Neuronal stem cell (in vitro differentiated cells): Measurements from ENCODE around the gene CENPP. TPM values are rescaled to one million over a fixed set of nuclear protein-coding genes. Genes with fewer than 3 reads are reported as not detected.

Experiments used
- DNase-seq: peaks from one replicate; pipeline ENCODE4 v3.0.0-alpha.2; 2013; ENCODE audit warnings: low spot score
- H2AFZ ChIP-seq: one replicate; pipeline ENCODE4 v1.6.1; 2013; ENCODE audit warnings: mild to moderate bottlenecking, low read length, inconsistent platforms
- H2AK5ac ChIP-seq: 2 replicates; pipeline ENCODE4 v1.6.1; 2013; ENCODE audit warnings: low read depth, mild to moderate bottlenecking, inconsistent platforms, low read length, moderate library complexity, mixed read lengths
- H2BK120ac ChIP-seq: 2 replicates; pipeline ENCODE4 v1.6.1; 2013; ENCODE audit warnings: low read depth, mild to moderate bottlenecking, inconsistent platforms, low read length, moderate library complexity, mixed read lengths
- H2BK12ac ChIP-seq: one replicate; pipeline ENCODE4 v1.6.1; 2013; ENCODE audit warnings: low read length, inconsistent platforms
- H2BK15ac ChIP-seq: 2 replicates; pipeline ENCODE4 v1.6.1; 2013; ENCODE audit warnings: mild to moderate bottlenecking, low read length, inconsistent platforms, mixed read lengths
- H2BK5ac ChIP-seq: one replicate; pipeline ENCODE4 v1.6.1; 2013; ENCODE audit warnings: inconsistent platforms, mild to moderate bottlenecking, low read length, moderate library complexity
- H3K14ac ChIP-seq: one replicate; pipeline ENCODE4 v1.6.1; 2013; ENCODE audit warnings: low read length, inconsistent platforms
- H3K18ac ChIP-seq: 2 replicates; pipeline ENCODE4 v1.6.1; 2013; ENCODE audit warnings: low read length, inconsistent platforms
- H3K23ac ChIP-seq: 2 replicates; pipeline ENCODE4 v1.6.1; 2013; ENCODE audit warnings: low read depth, mild to moderate bottlenecking, mixed read lengths, low read length, inconsistent platforms; ENCODE audit not compliant: poor library complexity
- H3K27ac ChIP-seq: replicated peaks from 3 replicates; pipeline ENCODE4 v1.5.1; 2013; ENCODE audit warnings: low read length, inconsistent platforms
- H3K27me3 ChIP-seq, 3 experiments: 2 replicates each; pipeline ENCODE4 v1.6.1; 2013; ENCODE audit warnings: low read length in 3 of 3, mild to moderate bottlenecking in 2 of 3, inconsistent platforms in 1 of 3, low read depth in 1 of 3, mixed read lengths in 1 of 3, moderate library complexity in 1 of 3; ENCODE audit not compliant: control insufficient read depth in 3 of 3, insufficient read depth in 3 of 3
- H3K36me3 ChIP-seq, 2 donors: replicated peaks in 1 of 2; 2 replicates each; pipeline ENCODE4 v1.6.1; 2013; ENCODE audit warnings: low read length in 2 of 2; ENCODE audit not compliant: control insufficient read depth in 2 of 2, insufficient read depth in 2 of 2
- H3K4ac ChIP-seq: 2 replicates; pipeline ENCODE4 v1.6.1; 2013; ENCODE audit warnings: inconsistent platforms, mild to moderate bottlenecking, low read length, moderate library complexity
- H3K4me1 ChIP-seq, 2 donors: 1 replicate in 1 of 2; 2 replicates in 1 of 2; pipeline ENCODE4 v1.6.1; 2013; ENCODE audit warnings: low read length in 2 of 2, low read depth in 1 of 2; ENCODE audit not compliant: control insufficient read depth in 2 of 2, insufficient read depth in 1 of 2
- H3K4me2 ChIP-seq: one replicate; pipeline ENCODE4 v1.6.1; 2013; ENCODE audit warnings: mild to moderate bottlenecking, low read length, inconsistent platforms; ENCODE audit not compliant: insufficient read depth, poor library complexity, severe bottlenecking
- H3K4me3 ChIP-seq, 2 donors: 2 replicates each; pipeline ENCODE4 v1.5.1; 2013; ENCODE audit warnings: low read length in 2 of 2, mild to moderate bottlenecking in 2 of 2, inconsistent platforms in 1 of 2, moderate library complexity in 1 of 2
- H3K79me1 ChIP-seq: one replicate; pipeline ENCODE4 v1.6.1; 2013; ENCODE audit warnings: low read depth, mild to moderate bottlenecking, inconsistent platforms, low read length, moderate library complexity
- H3K9ac ChIP-seq: one replicate; pipeline ENCODE4 v1.6.1; 2013; ENCODE audit warnings: mild to moderate bottlenecking, low read depth, low read length, inconsistent platforms; ENCODE audit not compliant: poor library complexity
- H3K9me3 ChIP-seq, 2 donors: replicated peaks in 1 of 2; 2 replicates each; pipeline versions ENCODE3 to v1.6.1; 2013; ENCODE audit warnings: low read length in 2 of 2, mild to moderate bottlenecking in 2 of 2, inconsistent platforms in 1 of 2, low read depth in 1 of 2, mixed read lengths in 1 of 2, moderate library complexity in 1 of 2; ENCODE audit not compliant: control insufficient read depth in 2 of 2, insufficient read depth in 1 of 2
- H4K8ac ChIP-seq: one replicate; pipeline ENCODE4 v1.6.1; 2013; ENCODE audit warnings: low read depth, mild to moderate bottlenecking, inconsistent platforms, low read length, moderate library complexity
- H4K91ac ChIP-seq: one replicate; pipeline ENCODE4 v1.6.1; 2013; ENCODE audit warnings: low read length, low read depth, mild to moderate bottlenecking, inconsistent platforms; ENCODE audit not compliant: poor library complexity
- WGBS, 2 donors: extraction: QIAGEN DNeasy Blood & Tissue Kit; methylation state at CpG; one replicate each; pipeline ENCODE4 v1.1.7; 2013; ENCODE audit warnings: missing lambda C conversion rate in 2 of 2, mixed read lengths in 1 of 2; ENCODE audit not compliant: insufficient read length in 2 of 2, insufficient replicate concordance in 1 of 2; ENCODE audit errors: extremely low coverage in 2 of 2; 5-methylcytosine and 5-hydroxymethylcytosine counted together
- polyA plus RNA-seq, 2 experiments: library from polyadenylated mRNA; stranded (reverse); fragments of 200-250 nt; gene quantifications; one replicate each; pipeline ENCODE4 v1.2.3, GENCODE V29; 2013

CENPP gene
- polyA plus RNA-seq (2013, experiment 1 of 2): 12.4 TPM
- polyA plus RNA-seq (2013, experiment 2 of 2): 12.7 TPM

DNA sequence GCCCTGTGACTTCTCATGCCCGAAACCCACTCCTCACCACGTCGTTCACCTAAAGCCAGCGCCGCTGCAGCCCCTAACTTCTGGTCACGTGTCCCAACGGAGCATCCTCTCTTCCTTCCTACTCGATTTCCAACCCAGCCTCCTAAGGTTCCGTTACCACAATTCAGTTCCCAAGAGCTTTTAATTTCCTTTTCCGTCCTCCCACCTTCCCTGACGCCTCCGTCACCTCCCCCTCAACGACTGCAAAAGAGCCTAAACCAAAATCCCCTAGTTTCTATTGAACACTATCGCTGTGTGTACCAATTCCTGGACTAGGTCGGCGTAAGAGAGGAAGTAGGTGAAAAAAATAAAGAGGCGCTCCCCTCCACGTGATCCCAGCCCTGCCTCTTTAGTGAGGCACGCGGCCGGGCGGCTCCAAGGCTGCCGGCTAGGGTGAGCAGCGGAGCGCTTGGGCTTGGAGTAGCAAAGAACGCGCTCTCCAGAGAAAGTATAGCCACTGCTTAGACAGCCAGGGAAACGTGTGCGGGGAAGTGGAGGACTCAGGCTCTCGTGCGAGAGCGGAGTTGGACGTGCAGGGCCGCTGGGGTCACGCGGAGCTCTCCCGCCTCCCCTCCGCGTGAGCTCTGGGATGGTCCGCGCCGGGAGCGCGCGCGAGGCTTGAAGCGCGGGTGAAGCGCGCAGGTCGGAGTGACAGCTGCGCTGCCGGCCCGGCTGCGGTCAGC is at the start of gene CENPP, which contains the start of gene NOL8:
CENPP (plus strand) TSS at position 685 of the 722 bp plus-strand sequence.
NOL8 (minus strand) TSS at position 82 of the 722 bp plus-strand sequence. CDS start 1,189 bp downstream, outside the sequence.
- peak within 1 kb of the TSS; percentile 94 for H3K9ac ChIP-seq
- H2BK5ac ChIP-seq: peak within 1 kb of the TSS; percentile 31
- H2BK12ac ChIP-seq: no peak within 1 kb of the TSS
- no peak within 1 kb of the TSS for H2BK15ac ChIP-seq
- H3K4ac ChIP-seq: no peak within 1 kb of the TSS
- no CpG with 5 or more reads among the region's 55 CpGs for WGBS, 2 donors
- peak within 1 kb of the TSS; percentile 86 for H3K4me2 ChIP-seq
- no peak within 1 kb of the TSS for H3K14ac ChIP-seq
- peak; percentile 91 for DNase-seq
- H3K9me3 ChIP-seq: no peaks in the 10 kb centered on the region
- H3K27ac ChIP-seq: peak within 1 kb of the TSS; percentile 76
- no peak within 1 kb of the TSS for H2BK120ac ChIP-seq
- H3K4me1 ChIP-seq: peaks cover 4 to 10% of the 10 kb centered on the region in 2 donors
- peak within 1 kb of the TSS; percentile 80 for H3K18ac ChIP-seq
- no peaks in the 10 kb centered on the region for H3K79me1 ChIP-seq
- H4K8ac ChIP-seq: no peak within 1 kb of the TSS
- H3K23ac ChIP-seq: peak within 1 kb of the TSS; percentile 0
- peak within 1 kb of the TSS; percentile 72 to 85 for H3K4me3 ChIP-seq
- peaks cover 0 to 31% of the 10 kb centered on the region in 2 donors for H3K36me3 ChIP-seq
- no peak within 1 kb of the TSS for H4K91ac ChIP-seq
- no peaks in the 10 kb centered on the region for H3K27me3 ChIP-seq
- peak within 1 kb of the TSS; percentile 95 for H2AFZ ChIP-seq
- H2AK5ac ChIP-seq: no peak within 1 kb of the TSS

DNA sequence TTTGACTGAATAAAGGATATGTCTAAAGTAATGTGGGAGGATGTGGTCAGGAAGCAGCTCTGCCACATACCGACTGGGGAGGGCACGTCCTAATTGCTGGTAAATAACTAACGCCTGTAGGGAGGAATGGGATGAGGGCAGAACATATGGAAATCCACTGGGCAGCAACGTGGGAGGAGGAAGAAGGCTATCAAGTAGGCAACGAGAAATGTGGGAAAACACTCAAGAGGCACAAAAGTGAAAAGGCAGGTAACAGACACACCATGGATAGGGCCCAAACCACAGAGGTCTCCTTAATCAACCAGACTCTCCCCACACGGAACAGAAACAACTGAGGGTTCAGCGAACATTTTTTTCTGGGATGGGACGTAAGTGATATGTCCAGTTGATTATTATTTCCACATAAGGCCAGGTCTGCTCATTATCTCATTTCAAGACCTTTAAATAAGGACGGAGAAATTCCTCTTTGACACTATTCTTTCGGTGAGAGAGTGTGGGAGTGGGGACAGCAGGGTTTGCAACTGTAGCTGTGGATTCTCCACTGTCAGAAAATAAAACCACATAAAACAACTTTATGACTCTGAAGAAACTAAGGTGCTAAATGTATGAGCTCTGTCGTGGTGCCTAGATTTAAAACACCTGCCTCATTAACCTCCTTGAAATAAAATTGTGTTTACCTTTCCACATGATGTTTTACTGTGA is 49.3 kb upstream of the CENPP start:
- H3K9ac ChIP-seq: no peak overlapping the region
- no peak overlapping the region for H4K91ac ChIP-seq
- H4K8ac ChIP-seq: no peak overlapping the region
- H3K4me3 ChIP-seq: no peak overlapping the region
- H3K36me3 ChIP-seq: peaks cover 43 to 99% of the 10 kb centered on the region in 2 donors
- H3K4me1 ChIP-seq: no peaks in the 10 kb centered on the region
- H3K4me2 ChIP-seq: no peak overlapping the region
- DNase-seq: no peak
- no peak overlapping the region for H2BK12ac ChIP-seq
- H2BK5ac ChIP-seq: no peak overlapping the region
- H2BK15ac ChIP-seq: no peak overlapping the region
- no peak overlapping the region for H2AK5ac ChIP-seq
- no peak overlapping the region for H3K4ac ChIP-seq
- peaks cover 2% of the 10 kb centered on the region for H3K79me1 ChIP-seq
- H3K18ac ChIP-seq: no peak overlapping the region
- WGBS, 2 donors: no CpG with 5 or more reads among the region's 11 CpGs
- H2BK120ac ChIP-seq: no peak overlapping the region
- H2AFZ ChIP-seq: no peak overlapping the region
- no peak overlapping the region for H3K14ac ChIP-seq
- no peak overlapping the region for H3K27ac ChIP-seq
- H3K23ac ChIP-seq: no peak overlapping the region
- peaks cover 0 to 2% (median 0%) of the 10 kb centered on the region in 3 experiments for H3K27me3 ChIP-seq
- no peaks in the 10 kb centered on the region for H3K9me3 ChIP-seq

DNA sequence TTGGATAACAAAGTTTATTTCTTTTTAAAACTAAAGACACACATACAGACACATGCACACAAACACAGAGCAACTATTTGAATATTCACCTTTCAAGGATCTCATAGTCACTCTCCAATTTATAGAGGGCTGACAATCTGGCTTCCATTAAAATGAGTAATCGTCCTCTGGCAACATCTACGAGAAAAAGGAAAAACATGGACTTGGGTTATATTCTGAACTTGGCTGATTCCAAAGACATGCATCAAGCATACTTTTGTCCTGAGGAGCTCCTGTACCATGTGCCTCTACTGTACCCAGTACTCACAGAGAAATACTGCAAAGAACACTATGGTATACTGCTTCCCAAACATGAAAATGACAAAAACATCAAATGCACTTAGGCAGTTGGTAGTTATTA is 47.6 kb upstream of the CENPP start:
- Histone ChIP-seq H4K8ac (no peak overlapping the region), H2BK5ac (no peak overlapping the region), H2BK12ac (no peak overlapping the region), H3K14ac (no peak overlapping the region), H3K23ac (no peak overlapping the region), H3K4me3 (no peak overlapping the region), H3K4me1 (no peaks in the 10 kb centered on the region), H4K91ac (no peak overlapping the region), H3K9me3 (no peaks in the 10 kb centered on the region), H3K4ac (no peak overlapping the region), H3K27me3 (peaks cover 0 to 2% (median 0%) of the 10 kb centered on the region in 3 experiments), H2BK120ac (no peak overlapping the region), H2BK15ac (no peak overlapping the region), H3K27ac (no peak overlapping the region), H3K4me2 (no peak overlapping the region), H3K9ac (no peak overlapping the region), H2AFZ (no peak overlapping the region), H3K18ac (no peak overlapping the region), H3K79me1 (peaks cover 2% of the 10 kb centered on the region), H3K36me3 (peaks cover 41 to 100% of the 10 kb centered on the region in 2 donors), H2AK5ac (no peak overlapping the region)
- DNase-seq: no peak
- WGBS, 2 donors: no CpG with 5 or more reads among the region's 2 CpGs

DNA sequence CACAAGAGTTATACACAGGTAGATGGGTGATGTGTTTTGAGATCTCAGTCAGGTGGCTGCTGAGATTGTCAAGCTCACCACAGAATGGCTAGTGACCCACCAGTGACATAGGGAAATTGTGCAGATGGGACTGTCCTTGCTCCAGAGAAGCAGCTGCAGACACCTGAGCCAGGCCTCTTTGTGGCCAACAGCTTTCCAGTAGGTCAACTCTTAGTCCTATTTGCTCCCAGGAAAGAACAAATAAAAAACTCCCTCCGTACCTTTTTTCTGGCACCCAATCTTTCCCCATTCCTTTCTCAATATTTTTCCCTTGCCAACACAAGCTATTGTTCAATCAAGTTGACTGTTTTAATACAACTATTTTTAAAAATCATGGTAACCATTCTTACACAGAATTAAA is 46.5 kb upstream of the CENPP start:
- Histone ChIP-seq H3K4me3 (no peak overlapping the region), H2BK15ac (no peak overlapping the region), H3K18ac (no peak overlapping the region), H3K9me3 (no peaks in the 10 kb centered on the region), H4K91ac (no peak overlapping the region), H3K23ac (no peak overlapping the region), H3K4me2 (no peak overlapping the region), H2AK5ac (no peak overlapping the region), H3K14ac (no peak overlapping the region), H3K9ac (no peak overlapping the region), H3K27me3 (peaks cover 0 to 2% (median 0%) of the 10 kb centered on the region in 3 experiments), H2BK120ac (no peak overlapping the region), H3K27ac (no peak overlapping the region), H4K8ac (no peak overlapping the region), H2AFZ (no peak overlapping the region), H3K36me3 (peaks cover 38 to 100% of the 10 kb centered on the region in 2 donors), H3K79me1 (peaks cover 2% of the 10 kb centered on the region), H2BK12ac (no peak overlapping the region), H3K4ac (no peak overlapping the region), H3K4me1 (no peaks in the 10 kb centered on the region), H2BK5ac (no peak overlapping the region)
- DNase-seq: no peak
- no CpG with 5 or more reads among the region's 1 CpG for WGBS, 2 donors
